ENCODE results near the gene KRT17.
"Not testable (repeated sequence)": the region's sequence is repeated elsewhere in the genome, so short reads cannot be mapped to it uniquely, and the experiment has no call there.

DNA sequence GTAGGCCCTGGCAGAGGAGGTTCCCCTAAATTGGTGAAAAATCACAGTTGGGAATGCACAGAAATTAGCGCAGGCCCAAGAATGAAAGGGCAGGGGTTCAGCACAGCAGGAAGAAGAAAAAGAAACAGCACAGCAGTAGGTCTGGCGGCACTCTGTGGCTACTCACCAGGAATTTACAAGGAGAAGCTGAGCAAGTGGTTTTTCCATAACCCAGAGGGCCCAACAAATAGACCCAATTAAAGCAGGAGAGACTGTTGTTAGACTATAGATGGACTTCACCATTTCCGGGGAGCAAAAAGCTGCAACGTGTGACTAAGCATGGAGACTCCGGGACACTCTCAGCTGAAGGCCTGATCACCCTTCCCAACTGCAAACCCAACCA is 2.5 kb upstream of the KRT17 start:
- not testable (repeated sequence) for TF ChIP-seq CTCF (optimal IDR thresholded peaks at IDR 0.05 in 1 of 3, IDR thresholded peaks at IDR 0.05 in 1 of 3, conservative IDR thresholded peaks at IDR 0.05 in 1 of 3; ENCODE audit: extremely low read depth in 1 of 3, insufficient read depth in 2 of 3, low read length in 3 of 3); EZH2 (IDR thresholded peaks at IDR 0.05; ENCODE audit: low read length)

Data from keratinocyte (primary cell).